GM21723 (cell line): Measurements from ENCODE around the gene CYP21A2.

Experiments used
- ATAC-seq: cut with Tn5 transposase; IDR thresholded peaks from one replicate; pipeline ENCODE4 v1.9.1; 2021; ENCODE audit warnings: mild to moderate bottlenecking, moderate library complexity; ENCODE audit not compliant: unreplicated experiment

Gene CYP21A2

DNA sequence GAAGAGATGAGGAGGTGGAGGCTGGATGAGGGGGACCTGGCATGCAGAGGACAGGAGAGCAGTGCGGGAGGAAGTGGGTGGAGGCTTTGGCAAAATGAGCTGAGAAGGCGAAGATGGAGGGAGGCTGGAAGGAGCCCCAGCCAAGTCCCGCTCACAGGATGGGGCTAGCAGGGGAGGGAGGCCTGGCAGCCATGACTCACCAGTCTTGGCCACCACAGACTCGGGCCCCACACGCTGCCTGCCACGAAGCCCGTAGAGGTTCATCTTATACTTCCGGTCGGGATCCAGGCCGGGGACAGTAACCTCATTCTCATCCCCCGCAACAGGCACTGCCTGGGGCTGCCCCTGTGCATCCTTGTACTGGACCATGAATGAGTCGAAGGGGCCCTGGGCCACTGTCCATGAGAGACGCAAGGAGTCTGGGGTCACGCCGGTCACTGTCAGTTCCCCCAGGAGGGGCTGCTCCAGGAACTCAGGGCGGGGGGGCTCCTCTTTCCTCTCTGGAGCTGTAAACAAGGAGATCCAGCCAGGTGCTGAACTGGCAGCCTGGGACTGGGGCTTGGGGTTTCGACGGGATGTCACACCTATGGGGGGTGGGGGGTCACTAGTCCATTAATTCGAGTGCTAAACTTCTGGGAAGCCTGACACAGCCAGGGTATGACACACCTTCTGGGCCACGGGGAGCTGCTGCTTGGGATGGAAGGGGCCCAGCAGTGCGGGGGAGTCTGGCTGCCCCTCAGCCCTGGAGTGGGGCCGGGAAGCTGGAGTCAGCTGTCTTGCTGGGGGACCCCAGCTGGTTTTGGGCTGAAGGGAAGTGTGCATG is 43.2 kb downstream of the CYP21A2 start:
- no peak for ATAC-seq

- ATAC-seq: no peak
These were observed 44.3 kb downstream of the CYP21A2 start for GRCh38 chr6:32082478-32082877.

DNA sequence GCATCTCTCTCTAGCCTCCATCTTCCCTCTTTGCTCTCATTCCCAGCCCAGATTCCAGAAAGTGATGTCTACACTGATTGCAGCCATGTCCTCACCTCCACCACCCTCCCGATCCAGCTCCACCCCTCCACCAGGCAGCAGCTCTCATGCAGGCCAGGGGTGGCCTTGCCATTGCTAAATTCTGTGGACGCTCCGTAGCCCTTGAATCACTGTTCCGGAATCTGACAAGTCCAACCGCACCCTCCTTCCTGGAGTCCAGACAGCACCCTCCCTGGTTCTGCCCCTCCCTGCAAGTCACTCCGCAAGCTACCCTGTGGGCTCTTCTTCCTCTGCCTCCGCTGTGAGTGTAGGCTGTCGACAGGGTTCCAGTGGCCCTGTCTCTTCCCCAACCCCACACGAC is 44.7 kb downstream of the CYP21A2 start:
- ATAC-seq: no peak

DNA sequence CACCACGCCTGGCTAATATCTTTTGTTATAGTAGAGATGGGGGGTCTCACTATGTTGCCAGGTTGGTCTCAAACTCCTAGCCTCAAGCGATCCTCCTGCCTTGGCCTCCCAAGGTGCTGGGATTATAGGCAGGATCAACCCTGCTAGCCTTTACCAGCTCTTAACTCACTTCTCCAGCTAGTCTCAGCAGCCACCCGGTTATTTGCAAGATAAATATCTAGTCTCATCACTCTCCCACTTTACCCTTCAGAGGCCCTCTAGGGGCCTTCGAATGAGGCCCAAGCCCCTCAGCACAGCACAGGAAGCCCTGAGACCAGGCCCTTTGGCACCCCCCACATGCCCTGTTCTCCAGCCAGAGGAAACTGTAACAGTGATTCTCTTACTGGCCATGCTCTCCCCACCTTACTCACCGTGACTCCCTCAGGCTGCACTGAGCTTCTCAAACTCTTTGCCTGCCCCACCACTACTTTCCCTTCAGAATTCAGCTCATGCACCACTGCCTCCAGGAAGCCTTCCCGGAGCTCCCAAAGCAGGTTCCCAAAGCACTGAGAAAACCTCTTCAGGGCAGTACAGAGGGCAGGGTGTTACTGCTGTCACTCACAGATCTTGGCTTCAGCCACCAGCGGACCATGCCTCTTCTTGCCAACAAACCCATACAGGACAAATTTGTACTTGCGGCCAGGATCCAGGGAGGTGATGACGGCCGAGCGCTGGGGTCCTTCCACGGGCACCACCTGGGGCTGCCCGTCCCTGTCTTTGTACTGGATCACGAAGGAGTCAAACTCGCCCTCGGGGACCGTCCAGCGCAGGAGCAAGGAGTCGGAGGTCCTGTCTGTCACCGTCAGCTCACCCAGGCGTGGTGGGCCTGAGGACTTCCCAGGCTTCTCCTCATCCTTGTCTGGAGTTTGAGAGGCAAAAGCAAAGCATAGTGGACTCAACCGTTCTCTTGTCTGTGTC is 45.9 kb downstream of the CYP21A2 start:
- ATAC-seq: no peak

DNA sequence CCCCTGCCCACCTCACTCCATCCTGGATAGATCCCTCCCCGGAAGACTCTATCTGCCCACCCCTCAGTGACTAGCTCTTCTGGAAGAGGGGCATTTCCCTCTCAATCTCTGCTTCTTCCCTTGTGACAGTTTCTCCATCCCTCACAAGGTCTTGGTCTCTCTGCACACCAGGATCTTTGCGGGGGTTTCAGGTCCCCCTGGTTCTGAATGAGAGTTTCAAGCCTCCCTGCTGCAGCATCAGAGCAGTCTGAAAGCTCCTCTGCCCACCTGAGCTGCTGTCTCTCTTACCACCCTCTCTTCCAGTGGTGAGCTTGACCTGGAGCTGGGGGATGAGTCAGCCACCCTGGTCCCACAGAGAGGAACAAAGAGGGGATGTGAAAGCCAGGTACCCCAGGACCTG is 46.6 kb downstream of the CYP21A2 start:
- no peak for ATAC-seq

GRCh38 chr6:32085759-32086459 is 47.7 kb downstream of the CYP21A2 start:
- ATAC-seq: no peak

GRCh38 chr6:32086661-32087573 is 48.7 kb downstream of the CYP21A2 start:
- ATAC-seq: no peak

DNA sequence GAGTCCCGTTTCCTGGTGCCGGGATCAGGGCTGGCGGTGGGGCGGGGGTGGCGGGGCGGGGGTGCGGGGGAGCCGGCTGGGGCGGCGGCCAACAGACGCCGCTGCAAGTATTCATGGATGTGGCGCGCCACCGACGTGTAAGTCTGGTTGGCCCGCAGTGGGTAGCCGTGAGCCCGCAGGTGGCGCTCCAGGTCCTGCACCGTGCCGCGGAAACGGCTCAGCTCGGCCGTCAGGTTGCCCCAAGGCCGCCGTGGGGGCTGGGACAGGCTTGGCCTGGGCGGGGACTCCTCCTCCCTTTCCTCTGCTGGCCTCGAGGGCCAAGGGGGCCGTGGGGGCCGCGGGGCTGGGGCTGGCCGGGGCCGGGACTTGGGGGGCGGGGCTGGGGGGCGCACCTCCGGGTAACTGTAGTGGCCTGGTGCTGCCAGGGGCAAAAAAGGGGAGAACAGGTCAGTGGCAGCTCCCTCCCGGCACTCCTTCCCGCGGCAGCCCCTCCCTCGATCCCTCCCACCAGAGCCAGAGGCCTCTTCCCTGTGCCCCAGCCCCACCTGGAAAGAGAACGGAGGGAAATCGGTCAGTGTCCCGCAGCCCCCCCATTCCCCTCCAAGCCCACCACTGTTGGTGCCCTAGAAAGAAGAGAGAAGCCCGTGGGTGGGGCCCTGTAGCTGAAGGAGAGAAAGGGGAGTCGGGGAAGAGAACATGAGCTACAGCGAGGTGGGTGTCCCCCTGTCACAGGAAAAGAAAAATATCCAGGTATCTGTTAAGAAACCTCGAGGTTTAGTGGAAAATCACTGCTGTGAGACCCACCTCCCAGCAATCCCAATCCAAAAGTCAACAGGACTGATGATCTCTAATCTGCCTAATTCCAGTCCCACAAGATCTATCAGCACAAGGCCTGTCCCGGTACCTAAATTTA is 49.6 kb downstream of the CYP21A2 start:
- ATAC-seq: no peak

GRCh38 chr6:32088487-32089049 is 50.4 kb downstream of the CYP21A2 start:
- no peak for ATAC-seq

DNA sequence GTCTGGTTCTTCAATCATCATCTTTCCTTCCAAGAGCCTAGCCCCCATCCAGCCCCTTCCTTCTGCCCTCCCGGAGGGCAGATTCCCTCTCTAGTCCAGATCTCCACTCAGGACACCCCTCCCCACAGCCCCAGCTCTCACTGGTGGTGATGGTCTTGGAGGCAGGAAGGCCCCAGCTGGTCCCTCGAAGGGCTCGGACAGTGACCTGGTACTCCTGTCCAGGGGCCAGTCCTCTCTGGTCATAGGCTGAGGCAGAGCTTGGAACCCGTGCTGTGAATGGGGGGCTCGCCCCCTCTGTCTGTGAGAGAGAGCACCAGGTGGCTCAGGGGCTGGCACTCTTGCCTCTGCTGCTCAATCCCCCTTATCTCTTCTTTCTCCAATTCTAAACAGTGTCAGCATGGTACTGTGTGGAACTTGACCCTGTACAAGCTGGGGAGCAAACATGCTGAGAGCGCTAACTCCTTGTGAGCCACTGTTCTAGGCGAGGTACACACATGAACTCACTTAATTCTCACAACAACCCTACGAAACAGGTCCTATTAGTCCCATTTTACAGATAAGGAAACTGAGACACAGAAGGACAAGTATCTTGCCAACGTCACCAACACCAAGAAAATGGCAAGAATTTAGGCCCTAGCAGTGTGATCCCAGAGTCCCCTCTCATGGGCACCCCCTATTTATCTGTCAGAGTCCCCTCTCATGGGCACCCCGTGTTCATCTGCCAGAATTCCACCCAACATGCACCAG is 51.0 kb downstream of the CYP21A2 start:
- no peak for ATAC-seq
